Progenitor cell of endocrine pancreas (in vitro differentiated cells): ENCODE results near the gene NDST4. TPM values are rescaled to one million over a fixed set of nuclear protein-coding genes. Genes with fewer than 3 reads are reported as not detected.

ENCODE experiments used
- DNase-seq: peaks from one replicate; pipeline ENCODE4 v3.0.0; 2021; ENCODE audit warnings: low spot score; ENCODE audit not compliant: unreplicated experiment
- H3K27ac Mint-ChIP-seq: 2 replicates; pipeline ENCODE4 v1.8.0; 2021; ENCODE audit warnings: mild to moderate bottlenecking, moderate library complexity, mixed read lengths
- H3K27me3 Mint-ChIP-seq: 2 replicates; pipeline ENCODE4 v1.8.0; 2021; ENCODE audit warnings: mixed read lengths
- H3K36me3 Mint-ChIP-seq: 2 replicates; pipeline ENCODE4 v1.8.0; 2022; ENCODE audit warnings: mixed read lengths; ENCODE audit not compliant: insufficient read depth
- H3K4me1 Mint-ChIP-seq: 2 replicates; pipeline ENCODE4 v1.8.0; 2021; ENCODE audit warnings: low read depth, mixed read lengths
- H3K4me3 Mint-ChIP-seq: 2 replicates; pipeline ENCODE4 v1.8.0; 2021; ENCODE audit warnings: low read depth, mild to moderate bottlenecking, moderate library complexity, mixed read lengths
- H3K9me3 Mint-ChIP-seq: 2 replicates; pipeline ENCODE4 v1.8.0; 2021; ENCODE audit warnings: low read depth, mixed read lengths
- CTCF ChIP-seq: fragments of 200-600 bp; sonication (generic); IDR thresholded peaks from one replicate; pipeline ENCODE4 v1.5.0; 2021; ENCODE audit warnings: antibody characterized with exemption, mild to moderate bottlenecking; ENCODE audit not compliant: unreplicated experiment
- total RNA-seq: library from RNA; stranded (reverse); gene quantifications from 2 replicates; pipeline ENCODE4 v1.2.1, GENCODE V29; 2021

The NDST4 gene
- total RNA-seq, 1 donor from 2014 or later, result 0.14 TPM

- Mint-ChIP-seq H3K27ac (no peak overlapping the region), H3K27me3 (no peaks in the 10 kb centered on the region), H3K9me3 (no peaks in the 10 kb centered on the region), H3K4me3 (no peak overlapping the region), H3K4me1 (no peaks in the 10 kb centered on the region), H3K36me3 (no peaks in the 10 kb centered on the region)
- no peak for DNase-seq
- no peak for TF ChIP-seq CTCF
Measured at GRCh38 chr4:115152081-115152480, 38.7 kb upstream of the NDST4 start.

GRCh38 chr4:115149106-115149505 lies 35.7 kb upstream of the NDST4 start:
- Mint-ChIP-seq H3K4me3 (no peak overlapping the region), H3K27me3 (no peaks in the 10 kb centered on the region), H3K9me3 (no peaks in the 10 kb centered on the region)

DNA sequence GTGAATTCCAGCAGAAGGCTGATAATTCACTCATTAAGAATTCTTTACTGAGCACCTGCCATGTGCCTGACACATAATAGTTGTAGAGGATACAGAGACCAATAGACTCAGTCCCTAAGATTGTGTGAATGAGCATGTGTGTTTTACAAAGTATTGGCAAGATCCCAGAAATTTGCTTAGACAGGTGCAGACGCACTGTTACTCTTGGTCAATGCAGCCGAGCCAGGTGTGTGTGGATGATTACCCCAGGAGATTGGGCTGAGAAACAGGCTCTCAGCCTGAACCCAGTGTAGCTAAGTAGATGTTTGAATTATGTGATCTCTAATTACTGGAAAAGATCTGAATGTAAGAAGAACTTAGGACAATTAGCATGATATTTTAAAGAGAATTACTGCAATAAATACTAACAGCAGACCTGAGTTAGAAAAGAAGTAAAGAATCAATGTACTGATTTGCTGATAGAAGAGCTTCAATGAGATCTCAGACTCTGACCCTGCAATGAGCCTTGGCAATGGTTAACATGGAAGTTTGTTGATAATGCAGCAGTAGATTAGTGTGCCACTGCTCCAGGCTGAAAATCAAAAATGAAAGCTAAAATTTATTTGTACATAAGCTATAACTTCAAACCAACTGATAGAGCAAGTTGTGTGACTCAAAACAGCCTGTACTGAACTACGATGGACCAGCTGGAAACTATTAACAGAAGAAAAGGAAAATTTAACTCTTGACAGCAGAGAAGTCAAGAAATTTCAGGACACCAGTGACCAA lies 32.2 kb upstream of the NDST4 start:
- Mint-ChIP-seq H3K4me3 (peak overlapping the region; percentile 15), H3K27ac (peak overlapping the region; percentile 86), H3K36me3 (no peaks in the 10 kb centered on the region), H3K27me3 (no peaks in the 10 kb centered on the region), H3K4me1 (peaks cover 9% of the 10 kb centered on the region), H3K9me3 (no peaks in the 10 kb centered on the region)
- DNase-seq, result no peak
- no peak for TF ChIP-seq CTCF

More at GRCh38 chr4:115149106-115149505, 35.7 kb upstream of the NDST4 start:
- Mint-ChIP-seq H3K4me1 (peaks cover 9% of the 10 kb centered on the region), H3K36me3 (no peaks in the 10 kb centered on the region), H3K27ac (no peak overlapping the region)
- no peak for DNase-seq
- TF ChIP-seq CTCF, result no peak

DNA sequence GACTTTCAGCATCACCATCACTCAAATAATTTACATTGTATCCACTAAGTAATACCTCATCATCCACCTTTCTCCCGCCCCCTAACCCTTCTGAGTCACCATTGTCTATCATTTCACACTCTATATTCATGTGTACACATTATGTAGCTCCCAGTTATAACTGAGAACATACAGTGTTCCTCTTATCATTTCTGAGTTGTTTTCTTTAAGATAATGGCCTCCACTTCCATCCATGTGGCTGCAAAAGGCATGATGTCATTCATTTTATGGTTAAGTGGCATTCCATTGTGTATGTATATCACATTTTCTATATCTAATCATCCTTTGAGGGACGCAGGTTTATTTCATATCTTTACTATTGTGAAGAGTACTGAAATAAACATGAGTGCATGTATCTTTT lies 14.6 kb upstream of the NDST4 start:
- Mint-ChIP-seq H3K4me1 (peaks cover 6% of the 10 kb centered on the region), H3K4me3 (no peak overlapping the region), H3K27me3 (no peaks in the 10 kb centered on the region), H3K27ac (no peak overlapping the region), H3K9me3 (peaks cover 7% of the 10 kb centered on the region), H3K36me3 (peaks cover 2% of the 10 kb centered on the region)
- no peak for DNase-seq
- no peak for TF ChIP-seq CTCF

DNA sequence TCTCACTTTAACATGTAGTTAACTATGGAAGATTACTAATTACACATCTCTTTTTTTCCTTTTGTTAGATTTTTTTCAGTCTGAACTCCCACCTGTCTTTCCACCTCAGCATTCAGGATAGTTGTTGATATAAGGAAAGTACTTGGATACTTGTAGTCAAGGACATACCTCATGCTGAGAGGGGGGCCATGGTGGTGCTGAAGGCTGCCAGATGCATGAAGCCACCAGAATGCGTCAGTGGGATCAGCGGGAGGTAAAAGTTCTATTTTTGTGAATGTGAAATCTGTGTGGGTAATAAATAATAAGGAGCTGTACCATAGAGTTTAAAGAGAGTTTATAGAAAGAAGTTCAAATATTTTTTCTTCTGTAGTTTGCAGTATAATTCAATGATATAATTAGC lies 13.1 kb upstream of the NDST4 start:
- no peak for TF ChIP-seq CTCF
- peaks cover 12% of the 10 kb centered on the region for H3K4me1 Mint-ChIP-seq
- no peaks in the 10 kb centered on the region for H3K27me3 Mint-ChIP-seq
- DNase-seq, result no peak
- H3K4me3 Mint-ChIP-seq, result no peak overlapping the region
- H3K36me3 Mint-ChIP-seq, result peaks cover 2% of the 10 kb centered on the region
- peaks cover 7% of the 10 kb centered on the region for H3K9me3 Mint-ChIP-seq
- H3K27ac Mint-ChIP-seq, result no peak overlapping the region
